GM18951 (cell line): ENCODE data around the gene DYNC2H1.
"Not testable (repeated sequence)": the region's sequence is repeated elsewhere in the genome, so short reads cannot be mapped to it uniquely, and the experiment has no call there.

Experiments
- POLR2A ChIP-seq: IDR thresholded peaks from 4 replicates; pipeline ENCODE4 v1.6.1; 2011; ENCODE audit warnings: mild to moderate bottlenecking; ENCODE audit not compliant: insufficient read length, insufficient read depth; ENCODE audit errors: extremely low read depth
- in situ Hi-C: fragments of 300-500 bp; cut with MboI; formaldehyde crosslinking; loops from one replicate; pipeline ENCODE4 v1.12.0; 2022; ENCODE audit warnings: low sequenced_read_pairs, mixed read lengths, inconsistent platforms; ENCODE audit not compliant: unreplicated experiment

Gene DYNC2H1

GRCh38 chr11:103332409-103332808, 223.2 kb downstream of the DYNC2H1 start:
- TF ChIP-seq POLR2A, result no peak
- in situ Hi-C loops, result no loop called here

- in situ Hi-C loops, result no loop called here
- TF ChIP-seq POLR2A, result no peak
These were observed 229.6 kb downstream of the DYNC2H1 start for GRCh38 chr11:103338621-103339484.

- no peak for TF ChIP-seq POLR2A
- in situ Hi-C loops, result no loop called here
These were observed 230.2 kb downstream of the DYNC2H1 start for GRCh38 chr11:103339485-103339857.

- in situ Hi-C loops, result no loop called here
These were observed 231.7 kb downstream of the DYNC2H1 start for GRCh38 chr11:103340956-103341355.

GRCh38 chr11:103344886-103345285, 235.7 kb downstream of the DYNC2H1 start:
- in situ Hi-C loops, result no loop called here

More at GRCh38 chr11:103340956-103341355, 231.7 kb downstream of the DYNC2H1 start:
- TF ChIP-seq POLR2A, result no peak

GRCh38 chr11:103349595-103349994, 240.4 kb downstream of the DYNC2H1 start:
- no peak for TF ChIP-seq POLR2A
- in situ Hi-C loops, result no loop called here

More at GRCh38 chr11:103344886-103345285, 235.7 kb downstream of the DYNC2H1 start:
- no peak for TF ChIP-seq POLR2A

GRCh38 chr11:103354656-103355055, 245.4 kb downstream of the DYNC2H1 start:
- in situ Hi-C loops, result no loop called here
- TF ChIP-seq POLR2A, result no peak

- no peak for TF ChIP-seq POLR2A
- in situ Hi-C loops, result no loop called here
These were observed 249.0 kb downstream of the DYNC2H1 start for GRCh38 chr11:103358251-103358650.

- in situ Hi-C loops, result no loop called here
- no peak for TF ChIP-seq POLR2A
These were observed 250.0 kb downstream of the DYNC2H1 start for GRCh38 chr11:103359216-103359615.

GRCh38 chr11:103364687-103365086, 255.5 kb downstream of the DYNC2H1 start:
- no peak for TF ChIP-seq POLR2A
- in situ Hi-C loops, result no loop called here

GRCh38 chr11:103367650-103368049, 258.4 kb downstream of the DYNC2H1 start:
- TF ChIP-seq POLR2A, result no peak
- in situ Hi-C loops, result no loop called here

GRCh38 chr11:103368145-103368544, 258.9 kb downstream of the DYNC2H1 start:
- no peak for TF ChIP-seq POLR2A
- in situ Hi-C loops, result no loop called here

- in situ Hi-C loops, result no loop called here
These were observed 260.9 kb downstream of the DYNC2H1 start for GRCh38 chr11:103370076-103370475.

GRCh38 chr11:103372906-103373305, 263.7 kb downstream of the DYNC2H1 start:
- in situ Hi-C loops, result no loop called here

More at GRCh38 chr11:103370076-103370475, 260.9 kb downstream of the DYNC2H1 start:
- no peak for TF ChIP-seq POLR2A

GRCh38 chr11:103374227-103374626, 265.0 kb downstream of the DYNC2H1 start:
- in situ Hi-C loops, result not testable (repeated sequence)

More at GRCh38 chr11:103372906-103373305, 263.7 kb downstream of the DYNC2H1 start:
- TF ChIP-seq POLR2A, result no peak

- TF ChIP-seq POLR2A, result no peak
- in situ Hi-C loops, result no loop called here
These were observed 269.7 kb downstream of the DYNC2H1 start for GRCh38 chr11:103378931-103379330.
